Heart right ventricle (tissue), 16 donors: ENCODE results near the gene KL. TPM values are rescaled to one million over a fixed set of nuclear protein-coding genes. Genes with fewer than 3 reads are reported as not detected.

Experiments
- ATAC-seq, 8 donors: fragments of 200-7000 bp; cut with Tn5 transposase; one replicate each; pipeline ENCODE4 v1.9.1; 2020; ENCODE audit warnings: mild to moderate bottlenecking in 8 of 8, moderate library complexity in 8 of 8, moderate number of reproducible peaks in 1 of 8
- DNase-seq, 2 donors: peaks; one replicate each; pipeline ENCODE4 v3.0.0-alpha.2; 2020
- H3K27ac ChIP-seq, 10 donors: fragments of 200-600 bp; sonication (generic) in 2 of 10; one replicate each; pipeline versions ENCODE4 v1.5.0 to v1.8.0; 2020 to 2022; ENCODE audit warnings: mild to moderate bottlenecking in 3 of 10
- H3K27me3 ChIP-seq, 7 donors: fragments of 200-600 bp; one replicate each; pipeline ENCODE4 v1.8.0; 2021 to 2022; ENCODE audit warnings: mild to moderate bottlenecking in 2 of 7
- H3K36me3 ChIP-seq, 9 donors: fragments of 200-600 bp; sonication (generic) in 1 of 9; one replicate each; pipeline versions ENCODE4 v1.5.0 to v1.8.0; 2020 to 2022; ENCODE audit warnings: mild to moderate bottlenecking in 2 of 9
- H3K4me1 ChIP-seq, 9 donors: fragments of 200-600 bp; sonication (generic) in 1 of 9; one replicate each; pipeline versions ENCODE4 v1.5.0 to v1.8.0; 2020 to 2022; ENCODE audit warnings: mild to moderate bottlenecking in 4 of 9
- H3K4me3 ChIP-seq, 10 donors: fragments of 200-600 bp; sonication (generic) in 2 of 10; one replicate each; pipeline versions ENCODE4 v1.5.0 to v1.8.0; 2020 to 2022; ENCODE audit warnings: mild to moderate bottlenecking in 7 of 10, moderate library complexity in 2 of 10
- H3K9me3 ChIP-seq, 11 donors: fragments of 200-600 bp in 10 of 11; sonication (generic) in 2 of 11; one replicate each; pipeline versions ENCODE4 v1.5.0 to v1.8.0; 2013 to 2022; ENCODE audit warnings: mild to moderate bottlenecking in 2 of 11, control low read depth in 1 of 11, moderate library complexity in 1 of 11
- CTCF ChIP-seq, 9 donors: fragments of 200-600 bp; sonication (generic) in 2 of 9; IDR thresholded peaks; one replicate each; pipeline versions ENCODE4 v1.5.0 to v1.8.0; 2021 to 2022; ENCODE audit warnings: antibody characterized with exemption in 9 of 9, mild to moderate bottlenecking in 5 of 9, moderate library complexity in 1 of 9
- WGBS, 2 donors: extraction: QIAGEN DNeasy Blood & Tissue Kit; methylation state at CpG; one replicate each; pipeline ENCODE4 v1.1.7; 2013; ENCODE audit warnings: inconsistent platforms in 1 of 2; 5-methylcytosine and 5-hydroxymethylcytosine counted together
- intact Hi-C, 10 donors: fragments of 100-400 bp; cut with DNase I; formaldehyde crosslinking; loops; one replicate each; pipeline versions ENCODE4 v1.11.1 to v1.14.2; 2022
- polyA plus RNA-seq, 2 donors: library from polyadenylated mRNA; stranded (reverse); fragments of 200-250 nt; gene quantifications; one replicate each; pipeline ENCODE4 v1.2.3, GENCODE V29; 2013
- total RNA-seq, 10 donors: library from RNA; stranded (reverse); fragmentation: NEBNext Ultra II Directional in 3 of 10; extraction: Animal tissue kit (Norgen Biotek cat#: 25700) in 3 of 10; gene quantifications; one replicate each; pipeline versions ENCODE4 v1.2.1 to v1.2.4, GENCODE V29; 2021 to 2023
- donor health status: Arrhythmogenic right ventricular cardiomyopathy.
- donor health status: ischemic (EF 13 %, LVEDD 7.1; RV severe dilation, severe dysfunction).
- donor health status: healthy with polysubstance abuse.
- donor health status: DM: no; HTN: yes; CAD: no.
- donor health status: DM: no; HTN: no; CAD: no.
- donor health status: ischemic (EF 25% LVEDD 6.9; RV normal size, moderate dysfunction).
- donor health status: ischemic (EF 25% LVEDD 5.7; RV mildly dilated, moderate dysfunction).
- donor health status: healthy.
- donor health status: DM: yes; HTN: yes; CAD: no.
- donor health status: Ischemic cardiomyopathy.
- donor health status: ischemic (EF 35%, LVEDD 5.7; RV mildly dilated, moderate dysfunction).
- donor health status: nonischemic (EF 11% LVEDD 7.7; RV severe dilation, severe dysfunction).
- donor health status: DM: yes; HTN: yes; CAD: no.
- donor health status: PGD.
- donor health status: ischemic (EF 29% LVEDD 5.4; RV normal size, mild dysfunction).
- donor health status: nonischemic (EF 23%, LVEDD 6.1; RV moderate dilation, normal function).

Gene KL
- total and polyA plus RNA-seq, 12 donors: 0.80 to 2.7 (median 1.3) TPM

DNA sequence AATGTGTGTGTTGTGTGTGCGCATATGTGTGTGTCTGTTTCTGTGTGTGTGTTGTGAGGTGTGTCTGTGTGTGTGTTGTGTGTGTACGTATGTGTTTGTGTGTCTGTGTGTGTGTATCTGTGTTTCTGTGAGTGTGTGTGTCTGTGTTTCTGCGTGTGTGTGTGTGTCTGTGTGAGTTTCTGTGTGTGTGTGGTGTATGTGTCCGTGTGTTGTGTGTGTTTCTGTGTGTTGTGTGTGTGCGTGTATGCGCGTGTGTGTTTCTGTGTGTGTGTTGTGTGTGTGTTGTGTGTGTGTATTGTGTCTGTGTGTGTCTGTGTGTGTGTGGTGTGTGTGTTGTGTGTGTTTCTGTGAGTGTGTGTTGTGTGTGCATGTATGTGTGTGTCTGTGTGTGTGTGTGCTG, 38.9 kb upstream of the KL start:
- intact Hi-C loops: no loop called here
- H3K4me3 ChIP-seq: no peak overlapping the region
- H3K27me3 ChIP-seq: no peaks in the 10 kb centered on the region
- no peaks in the 10 kb centered on the region for H3K9me3 ChIP-seq
- DNase-seq (no peak), ATAC-seq (no peak)
- no peaks in the 10 kb centered on the region for H3K36me3 ChIP-seq
- no peak overlapping the region for H3K27ac ChIP-seq
- 83 to 98% methylated on average over 7 of the region's 7 CpGs for WGBS, 2 donors
- H3K4me1 ChIP-seq: peaks cover 0 to 6% (median 0%) of the 10 kb centered on the region in 9 donors
- TF ChIP-seq CTCF (IDR thresholded peaks at IDR 0.05): no peak

- no peak for DNase-seq
- Histone ChIP-seq H3K4me3 (no peak overlapping the region), H3K36me3 (no peaks in the 10 kb centered on the region), H3K27me3 (no peaks in the 10 kb centered on the region), H3K27ac (no peak overlapping the region), H3K4me1 (peaks cover 0 to 6% (median 0%) of the 10 kb centered on the region in 9 donors), H3K9me3 (no peaks in the 10 kb centered on the region)
- intact Hi-C loops: no loop called here
- no peak for TF ChIP-seq CTCF (IDR thresholded peaks at IDR 0.05)
- ATAC-seq: peak in 3 of 8 donors; percentile 24 to 73 (median 59)
- 71 to 82% methylated on average over 4 of the region's 4 CpGs for WGBS, 2 donors
Measured at GRCh38 chr13:32978278-32978677, 37.9 kb upstream of the KL start.

- intact Hi-C loops: no loop called here
- Histone ChIP-seq H3K36me3 (no peaks in the 10 kb centered on the region), H3K9me3 (peaks cover 0 to 5% (median 0%) of the 10 kb centered on the region in 11 donors), H3K27ac (no peak overlapping the region), H3K4me3 (no peak overlapping the region), H3K27me3 (no peaks in the 10 kb centered on the region), H3K4me1 (peaks cover 0 to under 1% (median 0%) of the 10 kb centered on the region in 9 donors)
- no peak for ATAC-seq
- no peak for DNase-seq
- WGBS, 2 donors: 86 to 92% methylated on average over 3 of the region's 3 CpGs
- TF ChIP-seq CTCF (IDR thresholded peaks at IDR 0.05): no peak
Measured at GRCh38 chr13:32983058-32983457, 33.2 kb upstream of the KL start.

GRCh38 chr13:32984857-32985626, 31.2 kb upstream of the KL start:
- Histone ChIP-seq H3K4me3 (no peak overlapping the region), H3K9me3 (peaks cover 0 to 5% (median 0%) of the 10 kb centered on the region in 11 donors), H3K27me3 (no peaks in the 10 kb centered on the region), H3K27ac (no peak overlapping the region), H3K36me3 (no peaks in the 10 kb centered on the region), H3K4me1 (peaks cover 0 to 20% (median 4%) of the 10 kb centered on the region in 9 donors)
- WGBS, 2 donors: 92 to 95% methylated on average over 10 of the region's 10 CpGs
- TF ChIP-seq CTCF (IDR thresholded peaks at IDR 0.05): no peak
- ATAC-seq: no peak
- intact Hi-C loops: no loop called here
- DNase-seq: no peak
